ENCODE results near the gene LRRC23. TPM values are rescaled to one million over a fixed set of nuclear protein-coding genes. Genes with fewer than 3 reads are reported as not detected.

Gene LRRC23
- polyA plus RNA-seq, 1 of the 3 experiments (the other 2 are of a cell fraction): 11.9 TPM

DNA sequence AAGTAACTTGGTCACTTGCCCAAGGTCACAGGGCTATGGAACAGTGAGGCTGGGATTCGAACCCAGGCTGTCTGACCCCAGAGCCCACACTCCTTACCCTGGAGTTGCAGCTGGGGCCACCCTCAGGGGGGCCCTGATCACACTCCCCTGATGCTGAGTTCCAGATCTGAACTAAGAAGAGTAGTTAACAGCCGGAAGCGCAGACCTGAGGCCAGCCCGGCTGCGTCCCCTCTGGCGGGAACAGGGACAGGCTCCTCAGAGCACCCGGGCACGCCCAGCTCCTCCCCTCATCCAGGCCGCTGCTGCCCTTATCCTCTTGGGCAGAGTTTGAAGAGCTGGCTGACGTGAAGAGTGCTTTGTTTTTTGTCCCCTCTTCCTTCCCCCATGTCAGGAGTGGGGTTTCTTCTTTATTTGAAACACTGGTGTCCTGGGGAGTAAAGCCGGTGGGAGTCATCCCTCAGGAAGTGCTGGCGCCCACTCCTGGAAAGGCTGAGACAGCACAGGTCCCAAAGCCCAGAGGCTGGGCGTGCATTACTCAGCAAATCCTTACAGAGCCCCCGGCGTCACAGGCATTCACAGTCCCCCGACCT is 57.2 kb downstream of the LRRC23 start:
- H3K4me2 ChIP-seq: no peak overlapping the region
- CTCF ChIA-PET: interaction anchor here (0.6 to 8.0 kb wide), 13 partner anchors 8 to 148 kb away, joined by 3 to 114 read pairs (median 4); partner anchors contain the start of genes C12orf57, ENO2 and RNU7-1
- H3K4me1 ChIP-seq (ENCODE audit: control insufficient read depth in 1 of 2, insufficient read depth in 2 of 2, low read depth in 1 of 2, low read length in 1 of 2): peaks cover 0 to 8% of the 10 kb centered on the region in 2 experiments; a peak in 2 of 4 replicates
- H3F3A ChIP-seq (replicated peaks; ENCODE audit: insufficient read depth): peaks cover 24% of the 10 kb centered on the region
- H2AFZ ChIP-seq (ENCODE audit: low read depth): peak overlapping the region; percentile 86; the same call in 1 of the 2 replicates
- POLR2A ChIA-PET: interaction anchor here (1.6 to 6.8 kb wide), 2 partner anchors 16 to 41 kb away, joined by 3 to 62 read pairs; partner anchors contain the start of genes C12orf57 and RNU7-1
- DNase-seq: peak; percentile 78
- H3K79me2 ChIP-seq (ENCODE audit: insufficient read depth): no peaks in the 10 kb centered on the region
- H3K4me3 ChIP-seq (ENCODE audit: low read depth in 2 of 2, low read length in 1 of 2): peak overlapping the region in 1 of 2 experiments; percentile 35; a peak in 1 of 4 replicates
- peak overlapping the region; percentile 13 for H3K9ac ChIP-seq
- H3K27ac ChIP-seq (ENCODE audit: low read depth in 2 of 2, low read length in 1 of 2): no peak overlapping the region; a peak in 1 of 4 replicates
- H4K20me1 ChIP-seq (ENCODE audit: insufficient read depth): no peaks in the 10 kb centered on the region
- peak; percentile 35 for TF ChIP-seq SMC3 (IDR thresholded peaks at IDR 0.05; ENCODE audit: low read depth, low read length)
- TF ChIP-seq CTCF (IDR thresholded peaks at IDR 0.05): peak; percentile 56
- TF ChIP-seq GABPA (IDR thresholded peaks at IDR 0.05; ENCODE audit: low read depth): no peak
- no peaks in the 10 kb centered on the region for H3K9me2 ChIP-seq
- H3K27me3 ChIP-seq (ENCODE audit: insufficient read depth): no peaks in the 10 kb centered on the region
- H3K36me3 ChIP-seq (replicated peaks in 1 of 2; ENCODE audit: control insufficient read depth in 1 of 2, insufficient read depth in 2 of 2, low read length in 1 of 2): peaks cover 4 to 23% of the 10 kb centered on the region in 2 experiments
- no peaks in the 10 kb centered on the region for H3K9me3 ChIP-seq
- WGBS (ENCODE audit: low lambda C conversion rate): 69% methylated on average over 14 of the region's 16 CpGs

DNA sequence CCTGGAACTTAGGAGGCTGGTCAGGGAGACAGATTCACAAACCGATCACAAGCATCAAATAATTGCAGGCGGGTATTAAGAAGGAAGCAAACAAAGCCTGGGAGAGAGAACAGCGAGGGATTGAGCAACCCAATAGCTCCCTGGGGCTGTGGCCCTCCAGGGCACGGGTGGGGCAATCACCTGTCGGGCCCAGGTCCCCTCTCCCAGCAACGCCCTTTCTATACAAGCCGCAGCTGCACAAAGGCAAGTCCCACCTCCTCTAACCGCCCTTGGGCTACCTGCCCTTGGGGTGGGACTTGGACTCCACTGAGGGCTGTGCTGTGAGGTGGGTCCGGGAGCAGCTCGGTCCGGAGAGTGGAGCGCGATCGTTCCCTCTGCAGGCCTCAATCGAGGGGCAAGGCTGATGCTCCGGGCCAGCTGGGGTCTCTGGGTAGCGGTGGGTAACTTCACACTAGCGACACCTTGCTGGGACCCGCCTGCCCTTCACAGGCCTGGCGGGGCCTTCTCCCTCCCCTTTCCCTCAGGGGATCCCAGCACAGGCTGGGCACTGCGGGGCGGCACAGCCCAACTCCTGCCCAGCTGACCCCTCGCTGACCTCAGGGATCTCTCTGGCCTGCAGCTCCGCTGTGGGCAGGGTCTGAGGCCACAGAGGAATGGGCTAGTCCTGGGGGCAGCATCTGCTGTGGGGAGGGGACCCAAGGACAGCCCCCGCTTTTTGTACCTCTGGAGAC is 57.8 kb downstream of the LRRC23 start:
- POLR2A ChIA-PET: interaction anchor here (1.6 to 6.8 kb wide), 2 partner anchors 17 to 41 kb away, joined by 3 to 62 read pairs; partner anchors contain the start of genes C12orf57 and RNU7-1
- no peak for TF ChIP-seq RCOR1 (IDR thresholded peaks at IDR 0.05; ENCODE audit: low read length)
- TF ChIP-seq REST (IDR thresholded peaks at IDR 0.05; ENCODE audit: low read depth, low read length): no peak
- no peak for TF ChIP-seq ELF1 (IDR thresholded peaks at IDR 0.05)
- TF ChIP-seq CHD2 (IDR thresholded peaks at IDR 0.05; ENCODE audit: low read length, partially characterized antibody): no peak
- TF ChIP-seq MEF2A (IDR thresholded peaks at IDR 0.05; ENCODE audit: borderline replicate concordance, low read depth): no peak
- TF ChIP-seq GABPA (IDR thresholded peaks at IDR 0.05; ENCODE audit: low read depth): no peak
- TF ChIP-seq, protein P1, sequence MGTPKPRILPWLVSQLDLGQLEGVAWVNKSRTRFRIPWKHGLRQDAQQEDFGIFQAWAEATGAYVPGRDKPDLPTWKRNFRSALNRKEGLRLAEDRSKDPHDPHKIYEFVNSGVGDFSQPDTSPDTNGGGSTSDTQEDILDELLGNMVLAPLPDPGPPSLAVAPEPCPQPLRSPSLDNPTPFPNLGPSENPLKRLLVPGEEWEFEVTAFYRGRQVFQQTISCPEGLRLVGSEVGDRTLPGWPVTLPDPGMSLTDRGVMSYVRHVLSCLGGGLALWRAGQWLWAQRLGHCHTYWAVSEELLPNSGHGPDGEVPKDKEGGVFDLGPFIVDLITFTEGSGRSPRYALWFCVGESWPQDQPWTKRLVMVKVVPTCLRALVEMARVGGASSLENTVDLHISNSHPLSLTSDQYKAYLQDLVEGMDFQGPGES (IDR thresholded peaks at IDR 0.05; ENCODE audit: low read depth, low read length): no peak
- no peak for TF ChIP-seq TCF12 (IDR thresholded peaks at IDR 0.05)
- no peak for TF ChIP-seq FOXM1 (IDR thresholded peaks at IDR 0.05; ENCODE audit: low read depth)
- no peak for TF ChIP-seq SMC3 (IDR thresholded peaks at IDR 0.05; ENCODE audit: low read depth, low read length)
- H4K20me1 ChIP-seq (ENCODE audit: insufficient read depth): no peaks in the 10 kb centered on the region
- H3K9ac ChIP-seq: peak overlapping the region; percentile 13; the same call in 1 of the 2 replicates
- WGBS (ENCODE audit: low lambda C conversion rate): 78% methylated on average over 18 of the region's 25 CpGs
- no peak overlapping the region for H3K4me3 ChIP-seq (ENCODE audit: low read depth in 2 of 2, low read length in 1 of 2)
- no peak overlapping the region for H3K4me2 ChIP-seq
- H3K27ac ChIP-seq (ENCODE audit: low read depth in 2 of 2, low read length in 1 of 2): no peak overlapping the region; a peak in 1 of 4 replicates
- peaks cover 0 to 8% of the 10 kb centered on the region in 2 experiments; a peak in 2 of 4 replicates for H3K4me1 ChIP-seq (ENCODE audit: control insufficient read depth in 1 of 2, insufficient read depth in 2 of 2, low read depth in 1 of 2, low read length in 1 of 2)
- H3K79me2 ChIP-seq (ENCODE audit: insufficient read depth): no peaks in the 10 kb centered on the region
- H3K9me3 ChIP-seq: no peaks in the 10 kb centered on the region
- DNase-seq: peak; percentile 35
- peaks cover 29% of the 10 kb centered on the region for H3F3A ChIP-seq (replicated peaks; ENCODE audit: insufficient read depth)
- no peaks in the 10 kb centered on the region for H3K9me2 ChIP-seq
- peak overlapping the region; percentile 86; the same call in 1 of the 2 replicates for H2AFZ ChIP-seq (ENCODE audit: low read depth)
- no peaks in the 10 kb centered on the region for H3K27me3 ChIP-seq (ENCODE audit: insufficient read depth)
- CTCF ChIA-PET: interaction anchor here (0.8 to 8.0 kb wide), 12 partner anchors 7 to 491 kb away, joined by 3 to 114 read pairs (median 4); partner anchors contain the start of genes C12orf57, ENO2 and RNU7-1
- peaks cover 10 to 29% of the 10 kb centered on the region in 2 experiments for H3K36me3 ChIP-seq (replicated peaks in 1 of 2; ENCODE audit: control insufficient read depth in 1 of 2, insufficient read depth in 2 of 2, low read length in 1 of 2)
